Stomach smooth muscle (tissue), 2 donors: ENCODE measurements around the gene DYNLT2.

Experiments used
- H3K27ac ChIP-seq: one replicate; pipeline ENCODE4 v1.7.0; 2013; ENCODE audit warnings: mild to moderate bottlenecking, low read length, inconsistent platforms
- H3K27me3 ChIP-seq, 2 donors: one replicate each; pipeline ENCODE4 v1.7.0; 2013; ENCODE audit warnings: low read length in 2 of 2; ENCODE audit not compliant: insufficient read depth in 2 of 2, control insufficient read depth in 1 of 2
- H3K36me3 ChIP-seq, 2 donors: one replicate each; pipeline ENCODE4 v1.7.0; 2013; ENCODE audit warnings: low read length in 2 of 2; ENCODE audit not compliant: control insufficient read depth in 2 of 2, insufficient read depth in 2 of 2
- H3K4me1 ChIP-seq: one replicate; pipeline ENCODE4 v1.7.0; 2013; ENCODE audit warnings: low read length; ENCODE audit not compliant: control insufficient read depth, insufficient read depth
- H3K4me3 ChIP-seq, 2 donors: one replicate each; pipeline ENCODE4 v1.7.0; 2013; ENCODE audit warnings: low read length in 2 of 2
- H3K9ac ChIP-seq, 2 donors: one replicate each; pipeline ENCODE4 v1.7.0; 2013; ENCODE audit warnings: low read length in 2 of 2, mild to moderate bottlenecking in 1 of 2
- H3K9me3 ChIP-seq, 2 donors: one replicate each; pipeline ENCODE4 v1.7.0; 2013; ENCODE audit warnings: low read length in 2 of 2; ENCODE audit not compliant: control insufficient read depth in 2 of 2
- donor health status: healthy.
- donor health status: Pancreatic carcinoma.

Gene DYNLT2

GRCh38 chr6:169729961-169730360 is 21.4 kb downstream of the DYNLT2 start:
- no peaks in the 10 kb centered on the region for H3K36me3 ChIP-seq

GRCh38 chr6:169726963-169727362 is 24.4 kb downstream of the DYNLT2 start:
- H3K4me3 ChIP-seq: no peak overlapping the region
- no peaks in the 10 kb centered on the region for H3K9me3 ChIP-seq
- no peaks in the 10 kb centered on the region for H3K27me3 ChIP-seq
- H3K9ac ChIP-seq: no peak overlapping the region
- no peaks in the 10 kb centered on the region for H3K36me3 ChIP-seq
- peaks cover 8% of the 10 kb centered on the region for H3K4me1 ChIP-seq
- H3K27ac ChIP-seq: no peak overlapping the region

More at GRCh38 chr6:169729961-169730360, 21.4 kb downstream of the DYNLT2 start:
- no peaks in the 10 kb centered on the region for H3K9me3 ChIP-seq
- no peak overlapping the region for H3K27ac ChIP-seq
- no peak overlapping the region for H3K9ac ChIP-seq
- peaks cover 3% of the 10 kb centered on the region for H3K4me1 ChIP-seq
- no peak overlapping the region for H3K4me3 ChIP-seq
- no peaks in the 10 kb centered on the region for H3K27me3 ChIP-seq

- Histone ChIP-seq H3K4me3 (no peak overlapping the region), H3K9me3 (no peaks in the 10 kb centered on the region), H3K36me3 (no peaks in the 10 kb centered on the region), H3K4me1 (peaks cover 8% of the 10 kb centered on the region), H3K27me3 (no peaks in the 10 kb centered on the region), H3K27ac (no peak overlapping the region), H3K9ac (no peak overlapping the region)
These were observed 25.3 kb downstream of the DYNLT2 start for GRCh38 chr6:169726049-169726400.

- H3K4me1 ChIP-seq: peaks cover 8% of the 10 kb centered on the region
- no peaks in the 10 kb centered on the region for H3K9me3 ChIP-seq
- H3K9ac ChIP-seq: peak overlapping the region; percentile 55 to 75
- H3K36me3 ChIP-seq: no peaks in the 10 kb centered on the region
- H3K27ac ChIP-seq: peak overlapping the region; percentile 64
- no peaks in the 10 kb centered on the region for H3K27me3 ChIP-seq
- H3K4me3 ChIP-seq: peak overlapping the region; percentile 73 to 75
These were observed 26.0 kb downstream of the DYNLT2 start for GRCh38 chr6:169725125-169726048.

GRCh38 chr6:169724494-169725124 is 26.8 kb downstream of the DYNLT2 start, which contains the start of gene PHF10:
Gene PHF10 (minus strand): TSS chr6:169724500. CDS start chr6:169723931, 569 bp downstream.
- peaks cover 8% of the 10 kb centered on the region for H3K4me1 ChIP-seq
- peak within 1 kb of the TSS; percentile 70 for H3K27ac ChIP-seq
- no peaks in the 10 kb centered on the region for H3K36me3 ChIP-seq

GRCh38 chr6:169723991-169724493 is 27.3 kb downstream of the DYNLT2 start:
- Histone ChIP-seq H3K27ac (no peak overlapping the region), H3K9ac (no peak overlapping the region), H3K36me3 (no peaks in the 10 kb centered on the region), H3K4me1 (peaks cover 8% of the 10 kb centered on the region), H3K9me3 (no peaks in the 10 kb centered on the region), H3K4me3 (peak overlapping the region in 1 of 2 donors; percentile 64), H3K27me3 (no peaks in the 10 kb centered on the region)

More at GRCh38 chr6:169724494-169725124, 26.8 kb downstream of the DYNLT2 start, which contains the start of gene PHF10:
- Histone ChIP-seq H3K9me3 (no peaks in the 10 kb centered on the region), H3K4me3 (peak within 1 kb of the TSS; percentile 80 to 84), H3K9ac (peak within 1 kb of the TSS; percentile 75 to 84), H3K27me3 (no peaks in the 10 kb centered on the region)

GRCh38 chr6:169723200-169723909 is 28.0 kb downstream of the DYNLT2 start:
- peak overlapping the region; percentile 70 for H3K27ac ChIP-seq
- peaks cover 8% of the 10 kb centered on the region for H3K4me1 ChIP-seq
- no peaks in the 10 kb centered on the region for H3K27me3 ChIP-seq
- no peaks in the 10 kb centered on the region for H3K9me3 ChIP-seq
- H3K36me3 ChIP-seq: no peaks in the 10 kb centered on the region
- H3K4me3 ChIP-seq: peak overlapping the region; percentile 80 to 84
- H3K9ac ChIP-seq: peak overlapping the region; percentile 66 to 84

- peak overlapping the region; percentile 70 for H3K27ac ChIP-seq
- no peaks in the 10 kb centered on the region for H3K9me3 ChIP-seq
- H3K4me3 ChIP-seq: peak overlapping the region; percentile 80 to 84
- H3K27me3 ChIP-seq: no peaks in the 10 kb centered on the region
- no peaks in the 10 kb centered on the region for H3K36me3 ChIP-seq
- peak overlapping the region; percentile 66 to 84 for H3K9ac ChIP-seq
- peaks cover 8% of the 10 kb centered on the region for H3K4me1 ChIP-seq
These were observed 28.8 kb downstream of the DYNLT2 start for GRCh38 chr6:169722362-169723199.

- Histone ChIP-seq H3K9ac (no peak overlapping the region), H3K9me3 (no peaks in the 10 kb centered on the region), H3K27ac (no peak overlapping the region), H3K27me3 (no peaks in the 10 kb centered on the region), H3K4me3 (no peak overlapping the region), H3K36me3 (peaks cover 5 to 10% of the 10 kb centered on the region in 2 donors), H3K4me1 (peaks cover 7% of the 10 kb centered on the region)
These were observed 31.0 kb downstream of the DYNLT2 start for GRCh38 chr6:169720207-169720855.
